Gastroesophageal sphincter (tissue), 3 donors: ENCODE results near the gene SYNJ2.

ENCODE experiments used
- EP300 ChIP-seq: sonication (generic); formaldehyde crosslinking; IDR thresholded peaks from one replicate; pipeline ENCODE4 v1.6.1; 2017; ENCODE audit warnings: antibody characterized with exemption, mild to moderate bottlenecking
- POLR2A ChIP-seq, 2 donors: fragments of 450-650 bp; IDR thresholded peaks; one replicate each; pipeline ENCODE4 v1.6.1; 2017; ENCODE audit warnings: antibody characterized with exemption in 2 of 2, mild to moderate bottlenecking in 2 of 2, moderate library complexity in 1 of 2
- POLR2AphosphoS5 ChIP-seq: sonication (generic); formaldehyde crosslinking; IDR thresholded peaks from one replicate; pipeline ENCODE4 v1.6.1; 2017; ENCODE audit warnings: antibody characterized with exemption
- TF ChIP-seq, protein P1 (sequence below), 4 experiments: fragments of 200-600 bp in 2 of 4; fragments of 450-650 bp in 2 of 4; sonication (generic) in 1 of 4; IDR thresholded peaks; one replicate each; pipeline ENCODE4 v1.5.1; 2017 to 2019; ENCODE audit warnings: antibody characterized with exemption in 4 of 4, mild to moderate bottlenecking in 2 of 4, moderate library complexity in 2 of 4

DNA sequence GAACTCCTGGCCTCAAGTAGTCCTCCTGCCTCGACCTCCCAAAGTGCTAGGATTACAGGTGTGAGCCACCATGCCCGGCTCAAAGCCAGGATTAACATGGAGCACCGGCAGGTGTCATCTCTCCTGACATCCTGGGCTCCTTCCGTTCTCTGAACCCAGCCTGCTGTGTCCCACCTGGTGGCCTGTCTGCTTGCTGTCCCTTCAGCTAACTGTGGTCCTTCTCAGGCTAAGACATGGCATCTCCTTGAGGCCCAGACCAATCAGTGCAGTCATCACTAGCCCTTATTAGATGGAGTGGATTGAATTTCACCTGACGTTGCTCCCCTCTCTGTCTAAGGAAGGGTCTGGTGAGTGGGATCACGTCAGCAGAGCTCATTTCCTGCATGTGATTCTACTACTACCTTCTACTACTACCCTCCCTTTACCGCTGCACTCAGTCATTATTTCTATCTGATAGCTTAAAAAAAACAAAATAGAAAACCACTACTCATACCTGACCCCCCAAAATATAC, 28.0 kb upstream of the SYNJ2 start:
- TF ChIP-seq, protein P1, sequence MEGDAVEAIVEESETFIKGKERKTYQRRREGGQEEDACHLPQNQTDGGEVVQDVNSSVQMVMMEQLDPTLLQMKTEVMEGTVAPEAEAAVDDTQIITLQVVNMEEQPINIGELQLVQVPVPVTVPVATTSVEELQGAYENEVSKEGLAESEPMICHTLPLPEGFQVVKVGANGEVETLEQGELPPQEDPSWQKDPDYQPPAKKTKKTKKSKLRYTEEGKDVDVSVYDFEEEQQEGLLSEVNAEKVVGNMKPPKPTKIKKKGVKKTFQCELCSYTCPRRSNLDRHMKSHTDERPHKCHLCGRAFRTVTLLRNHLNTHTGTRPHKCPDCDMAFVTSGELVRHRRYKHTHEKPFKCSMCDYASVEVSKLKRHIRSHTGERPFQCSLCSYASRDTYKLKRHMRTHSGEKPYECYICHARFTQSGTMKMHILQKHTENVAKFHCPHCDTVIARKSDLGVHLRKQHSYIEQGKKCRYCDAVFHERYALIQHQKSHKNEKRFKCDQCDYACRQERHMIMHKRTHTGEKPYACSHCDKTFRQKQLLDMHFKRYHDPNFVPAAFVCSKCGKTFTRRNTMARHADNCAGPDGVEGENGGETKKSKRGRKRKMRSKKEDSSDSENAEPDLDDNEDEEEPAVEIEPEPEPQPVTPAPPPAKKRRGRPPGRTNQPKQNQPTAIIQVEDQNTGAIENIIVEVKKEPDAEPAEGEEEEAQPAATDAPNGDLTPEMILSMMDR (IDR thresholded peaks at IDR 0.05), result no peak
- no peak for TF ChIP-seq POLR2A (IDR thresholded peaks at IDR 0.05)
- TF ChIP-seq POLR2AphosphoS5, result no peak
- TF ChIP-seq EP300, result no peak
